ENCODE measurements around the gene HPS5.
"Not testable (repeated sequence)": the region's sequence is repeated elsewhere in the genome, so short reads cannot be mapped to it uniquely, and the experiment has no call there.

HPS5 gene

DNA sequence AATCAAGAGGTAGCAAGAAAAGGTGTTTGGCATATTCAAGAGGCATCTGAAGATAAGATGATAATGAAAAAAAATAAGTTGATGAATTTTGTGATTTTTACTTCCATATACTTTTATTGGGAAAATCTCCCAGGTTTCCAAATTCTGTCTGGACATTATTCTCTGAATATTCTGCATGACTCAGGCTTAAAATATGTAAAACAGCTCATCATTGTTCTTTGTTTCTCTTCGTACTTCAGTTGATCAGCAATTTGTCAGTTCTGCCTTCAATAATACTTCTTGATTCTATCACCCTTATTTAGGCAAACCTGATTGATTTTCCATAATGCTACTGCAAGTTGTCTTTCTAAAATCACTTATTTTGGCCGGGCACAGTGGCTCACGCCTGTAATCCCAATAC is 30.6 kb upstream of the HPS5 start:
- TF ChIP-seq TAF1 (IDR thresholded peaks at IDR 0.05; ENCODE audit: low read depth, low read length) (no peak), SPI1 (IDR thresholded peaks at IDR 0.05; ENCODE audit: low read depth, low read length) (no peak), POLR2A (IDR thresholded peaks at IDR 0.05; ENCODE audit: low read depth, low read length) (no peak), PAX5 (IDR thresholded peaks at IDR 0.05; ENCODE audit: insufficient read depth, low read length, severe bottlenecking) (no peak), POU2F2 (IDR thresholded peaks at IDR 0.05; ENCODE audit: low read depth, low read length) (no peak), POLR2AphosphoS5 (IDR thresholded peaks at IDR 0.05; ENCODE audit: low read depth, low read length) (no peak)
- DNase-seq (ENCODE audit: insufficient read length, low spot score) (no peak), FAIRE-seq (no peak)

DNA sequence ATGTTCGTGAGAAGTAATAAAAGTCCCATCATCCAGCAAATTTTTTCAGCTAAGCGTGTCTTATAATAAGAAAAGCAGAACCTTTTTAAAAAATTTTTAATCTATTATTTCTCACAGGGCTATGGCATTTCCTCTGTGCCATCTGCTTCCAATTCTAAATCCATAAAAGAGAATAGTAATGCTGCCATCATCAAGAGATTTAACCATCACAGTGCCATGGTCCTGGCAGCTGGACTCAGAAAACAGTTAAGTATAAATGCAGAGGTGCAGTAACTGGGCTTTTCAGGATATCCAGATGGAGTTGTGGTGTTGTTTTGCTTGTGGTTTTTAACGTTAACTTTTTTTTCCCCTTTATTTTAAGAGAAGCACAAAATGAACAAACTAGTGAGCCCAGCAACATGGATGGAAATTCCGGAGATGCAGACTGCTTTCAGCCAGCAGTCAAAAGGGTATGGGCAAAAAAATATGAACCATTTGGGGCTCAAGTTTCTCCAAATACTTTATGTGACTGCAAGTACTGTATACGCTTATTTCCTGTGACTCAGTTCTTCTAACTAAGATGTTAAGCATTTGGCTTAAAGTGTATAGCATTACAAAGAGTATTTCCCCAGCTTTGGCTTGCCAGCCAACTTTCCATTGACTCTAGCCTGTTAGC is 25.7 kb upstream of the HPS5 start:
- no peak for DNase-seq (ENCODE audit: insufficient read length, low spot score)
- no peak for FAIRE-seq
- TF ChIP-seq PAX5 (IDR thresholded peaks at IDR 0.05; ENCODE audit: insufficient read depth, low read length, severe bottlenecking) (no peak), POU2F2 (IDR thresholded peaks at IDR 0.05; ENCODE audit: low read depth, low read length) (no peak), SPI1 (IDR thresholded peaks at IDR 0.05; ENCODE audit: low read depth, low read length) (no peak), POLR2AphosphoS5 (IDR thresholded peaks at IDR 0.05; ENCODE audit: low read depth, low read length) (no peak), TAF1 (IDR thresholded peaks at IDR 0.05; ENCODE audit: low read depth, low read length) (no peak), POLR2A (IDR thresholded peaks at IDR 0.05; ENCODE audit: low read depth, low read length) (no peak)

DNA sequence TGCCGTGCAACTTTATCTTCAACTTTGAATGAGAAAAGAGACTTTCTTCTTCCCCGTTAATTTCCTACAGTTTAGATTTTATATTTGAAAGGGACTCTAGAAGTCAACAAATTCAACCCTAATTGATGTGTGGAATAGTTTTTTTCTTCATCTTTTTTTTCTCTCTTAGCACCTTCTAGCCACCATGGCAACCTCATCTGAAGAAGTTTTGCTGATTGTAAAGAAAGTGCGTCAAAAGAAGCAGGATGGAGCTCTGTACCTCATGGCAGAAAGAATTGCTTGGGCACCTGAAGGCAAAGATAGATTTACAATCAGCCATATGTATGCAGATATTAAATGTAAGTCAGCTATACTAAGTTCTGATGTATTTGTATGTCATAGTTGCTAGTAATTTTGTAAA is 11.0 kb upstream of the HPS5 start:
- no peak for TF ChIP-seq POLR2A (IDR thresholded peaks at IDR 0.05; ENCODE audit: low read depth, low read length)
- no peak for TF ChIP-seq PAX5 (IDR thresholded peaks at IDR 0.05; ENCODE audit: insufficient read depth, low read length, severe bottlenecking)
- TF ChIP-seq TAF1 (IDR thresholded peaks at IDR 0.05; ENCODE audit: low read depth, low read length), result no peak
- TF ChIP-seq POU2F2 (IDR thresholded peaks at IDR 0.05; ENCODE audit: low read depth, low read length), result no peak
- TF ChIP-seq POLR2AphosphoS5 (IDR thresholded peaks at IDR 0.05; ENCODE audit: low read depth, low read length), result no peak
- no peak for TF ChIP-seq SPI1 (IDR thresholded peaks at IDR 0.05; ENCODE audit: low read depth, low read length)
- DNase-seq (ENCODE audit: insufficient read length, low spot score) (no peak), FAIRE-seq (no peak)

DNA sequence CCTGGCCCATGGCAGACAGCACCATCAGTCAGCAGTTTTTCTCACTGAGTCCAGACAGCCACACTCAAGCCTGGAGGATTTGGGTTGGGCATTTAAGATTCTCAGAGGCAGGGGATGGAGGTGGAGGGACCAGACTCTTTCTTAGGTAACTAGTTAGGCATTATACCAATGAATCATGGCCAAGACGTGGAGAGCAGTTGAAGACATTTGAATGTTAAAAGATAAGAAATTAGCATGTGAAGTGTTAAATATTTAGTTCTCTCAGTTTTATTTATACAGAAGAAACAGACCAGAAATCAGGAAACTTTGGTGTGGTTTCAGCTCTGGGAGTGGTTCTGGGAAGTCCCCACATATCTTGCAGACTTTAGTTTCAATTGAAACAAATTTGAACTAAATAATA is 10.4 kb upstream of the HPS5 start:
- TF ChIP-seq POLR2A (IDR thresholded peaks at IDR 0.05; ENCODE audit: low read depth, low read length) (no peak), PAX5 (IDR thresholded peaks at IDR 0.05; ENCODE audit: insufficient read depth, low read length, severe bottlenecking) (no peak), POLR2AphosphoS5 (IDR thresholded peaks at IDR 0.05; ENCODE audit: low read depth, low read length) (no peak), TAF1 (IDR thresholded peaks at IDR 0.05; ENCODE audit: low read depth, low read length) (no peak), POU2F2 (IDR thresholded peaks at IDR 0.05; ENCODE audit: low read depth, low read length) (no peak)
- no peak for DNase-seq (ENCODE audit: insufficient read length, low spot score)
- no peak for FAIRE-seq

DNA sequence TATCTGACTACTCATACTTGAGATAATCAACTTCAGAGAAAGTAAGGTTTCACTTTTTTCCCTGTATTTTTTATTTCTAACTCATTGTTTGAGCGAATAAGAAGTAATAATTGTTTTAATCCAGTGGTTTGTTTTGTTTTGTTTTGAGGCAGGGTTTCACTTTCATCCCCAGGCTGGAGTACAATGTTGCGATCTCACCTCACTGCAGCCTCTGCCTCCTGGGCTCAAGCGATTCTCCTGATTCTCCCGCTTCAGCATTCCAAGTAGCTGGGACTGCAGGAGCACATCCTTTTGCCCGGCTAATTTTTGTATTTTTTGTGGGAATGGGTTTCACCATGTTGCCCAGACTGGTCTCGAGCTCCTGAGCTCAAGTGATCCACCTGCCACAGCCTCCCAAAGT is 9.0 kb upstream of the HPS5 start:
- DNase-seq (ENCODE audit: insufficient read length, low spot score) (no peak), FAIRE-seq (peak; percentile 38)
- TF ChIP-seq POU2F2 (IDR thresholded peaks at IDR 0.05; ENCODE audit: low read depth, low read length), result no peak
- no peak for TF ChIP-seq TAF1 (IDR thresholded peaks at IDR 0.05; ENCODE audit: low read depth, low read length)
- no peak for TF ChIP-seq POLR2A (IDR thresholded peaks at IDR 0.05; ENCODE audit: low read depth, low read length)
- TF ChIP-seq PAX5 (IDR thresholded peaks at IDR 0.05; ENCODE audit: insufficient read depth, low read length, severe bottlenecking), result no peak
- no peak for TF ChIP-seq POLR2AphosphoS5 (IDR thresholded peaks at IDR 0.05; ENCODE audit: low read depth, low read length)
- TF ChIP-seq SPI1 (IDR thresholded peaks at IDR 0.05; ENCODE audit: low read depth, low read length), result no peak

DNA sequence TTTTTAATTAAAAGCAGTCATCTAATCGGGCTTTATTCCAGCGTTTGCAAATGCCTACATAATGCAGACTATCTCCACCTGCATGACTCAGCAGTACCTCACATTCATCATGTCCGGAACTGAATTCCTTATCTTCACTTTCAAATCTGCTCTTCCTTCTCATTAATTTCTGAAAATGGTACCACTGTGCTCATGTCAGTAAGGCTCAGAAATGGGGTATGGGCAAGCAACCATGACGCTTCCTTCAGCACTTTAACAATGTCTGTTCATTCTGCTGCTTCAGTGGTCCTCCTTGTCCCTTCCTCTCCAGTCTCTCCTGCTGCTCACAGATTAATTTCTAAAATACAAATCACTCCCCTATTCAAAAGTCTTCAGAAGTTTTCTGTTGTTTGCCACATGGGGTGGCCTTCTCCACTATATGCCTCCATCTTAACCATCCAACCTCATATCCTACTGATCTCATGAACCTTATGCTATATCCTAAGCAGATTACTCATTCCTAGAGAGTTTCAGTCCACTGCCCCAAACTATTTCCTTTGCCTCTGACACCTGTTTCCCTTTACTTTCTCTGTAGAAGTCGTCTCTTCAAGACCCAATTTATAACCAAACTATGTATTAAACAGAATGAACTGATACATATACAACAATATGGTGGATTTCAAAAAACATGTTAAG is 7.4 kb upstream of the HPS5 start:
- peak; percentile 83 for FAIRE-seq
- TF ChIP-seq TAF1 (IDR thresholded peaks at IDR 0.05; ENCODE audit: low read depth, low read length) (no peak), POU2F2 (IDR thresholded peaks at IDR 0.05; ENCODE audit: low read depth, low read length) (no peak), SPI1 (IDR thresholded peaks at IDR 0.05; ENCODE audit: low read depth, low read length) (no peak), POLR2AphosphoS5 (IDR thresholded peaks at IDR 0.05; ENCODE audit: low read depth, low read length) (no peak), PAX5 (IDR thresholded peaks at IDR 0.05; ENCODE audit: insufficient read depth, low read length, severe bottlenecking) (peak; percentile 93), POLR2A (IDR thresholded peaks at IDR 0.05; ENCODE audit: low read depth, low read length) (no peak)
- DNase-seq (ENCODE audit: insufficient read length, low spot score), result no peak

DNA sequence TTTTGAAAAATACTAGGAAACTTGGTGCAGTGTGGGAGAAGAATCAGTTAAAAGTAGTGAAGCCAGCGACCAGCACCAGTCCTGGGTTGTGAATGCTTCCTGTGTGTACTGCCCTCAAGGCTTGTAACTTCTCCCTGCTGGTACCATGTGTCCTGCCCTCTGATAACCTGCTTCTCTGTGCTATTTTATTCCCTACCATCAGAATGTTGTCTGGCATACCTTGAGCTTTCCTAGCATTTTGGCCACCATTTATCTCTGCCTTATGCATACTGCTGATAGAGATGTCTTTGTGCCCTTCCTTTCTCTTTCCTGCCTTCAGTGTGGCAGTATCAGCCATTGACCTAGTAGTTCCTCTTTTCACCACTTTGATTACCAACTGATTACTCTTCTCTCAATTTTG is 2.4 kb upstream of the HPS5 start:
- TF ChIP-seq POLR2AphosphoS5 (IDR thresholded peaks at IDR 0.05; ENCODE audit: low read depth, low read length) (no peak), SPI1 (IDR thresholded peaks at IDR 0.05; ENCODE audit: low read depth, low read length) (peak; percentile 65)
- DNase-seq (ENCODE audit: insufficient read length, low spot score) (no peak), FAIRE-seq (peak; percentile 31)

DNA sequence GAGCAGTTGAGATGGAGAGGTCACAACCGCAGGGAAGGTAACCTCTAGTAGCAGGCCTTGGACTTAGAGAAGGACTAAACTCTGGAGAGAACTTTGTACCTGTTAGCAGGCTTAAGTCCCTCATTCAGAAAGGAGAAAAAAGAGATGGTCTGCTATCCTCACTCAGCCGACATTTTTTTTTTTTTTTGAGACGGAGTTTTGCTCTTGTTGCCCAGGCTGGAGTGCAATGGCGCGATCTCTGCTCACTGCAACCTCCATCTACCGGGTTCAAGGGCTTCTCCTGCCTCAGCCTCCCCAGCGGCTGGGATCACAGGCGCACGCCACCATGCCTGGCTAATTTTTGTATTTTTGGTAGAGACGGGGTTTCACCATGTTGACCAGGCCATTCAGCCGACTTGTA is 1.9 kb upstream of the HPS5 start:
- not testable (repeated sequence) for FAIRE-seq; DNase-seq (ENCODE audit: insufficient read length, low spot score)
- TF ChIP-seq POLR2AphosphoS5 (IDR thresholded peaks at IDR 0.05; ENCODE audit: low read depth, low read length), result peak; percentile 30; the same call in 1 of the 2 replicates

DNA sequence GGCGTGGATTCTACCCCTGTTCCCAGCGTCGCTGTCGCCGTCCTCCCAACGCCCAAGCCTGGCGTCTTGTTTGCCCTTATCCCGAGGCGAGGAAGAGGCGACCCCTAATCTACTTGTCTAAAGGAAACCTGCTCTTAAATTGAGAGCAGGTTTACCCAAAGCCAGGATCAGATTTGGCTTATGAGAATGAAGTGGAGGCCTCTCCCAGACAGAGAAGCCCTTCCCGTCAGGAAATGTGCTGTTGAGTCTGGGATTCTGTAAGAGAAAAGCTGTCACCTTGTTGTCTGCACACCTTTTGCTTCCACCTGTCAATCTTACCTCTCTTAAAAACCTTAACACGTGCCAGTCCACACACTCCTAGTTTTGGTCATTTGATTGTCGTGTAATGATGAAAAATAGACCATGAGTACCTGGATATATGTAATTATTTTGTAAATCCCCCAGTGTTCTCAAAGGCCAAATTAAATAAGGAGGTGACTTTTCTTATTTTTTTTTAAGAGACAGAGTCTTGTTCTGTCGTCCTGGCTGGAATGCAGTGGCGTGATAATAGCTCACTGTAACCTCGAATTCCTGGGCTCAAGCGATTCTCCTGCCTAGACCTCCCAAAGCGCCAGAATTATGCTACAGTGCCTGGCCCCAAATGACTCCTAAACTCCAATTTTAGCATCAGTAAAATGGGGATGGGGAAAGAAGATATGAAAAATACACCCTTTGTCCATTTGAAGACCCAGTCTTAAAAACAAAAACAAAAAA is 1.1 kb upstream of the HPS5 start:
- FAIRE-seq, result no peak
- DNase-seq (ENCODE audit: insufficient read length, low spot score), result no peak
- TF ChIP-seq SPI1 (IDR thresholded peaks at IDR 0.05; ENCODE audit: low read depth, low read length), result no peak
- TF ChIP-seq POLR2AphosphoS5 (IDR thresholded peaks at IDR 0.05; ENCODE audit: low read depth, low read length), result no peak
- TF ChIP-seq POLR2A (IDR thresholded peaks at IDR 0.05; ENCODE audit: low read depth, low read length), result no peak; the same call in 1 of the 2 replicates
- TF ChIP-seq TAF1 (IDR thresholded peaks at IDR 0.05; ENCODE audit: low read depth, low read length), result no peak
- no peak for TF ChIP-seq POU2F2 (IDR thresholded peaks at IDR 0.05; ENCODE audit: low read depth, low read length)
- TF ChIP-seq PAX5 (IDR thresholded peaks at IDR 0.05; ENCODE audit: insufficient read depth, low read length, severe bottlenecking), result no peak

Measured in GM12891 (cell line).